Stimulated activated CD4-positive, alpha-beta T cell treated with anti-CD3 and anti-CD28 coated beads, Interleukin-4, amount 100 ng/mL, for 24 hours (primary cell): ENCODE results near the gene CDKN1C.

Experiments used
- DNase-seq: peaks from one replicate; pipeline ENCODE4 v3.0.0-alpha.2; 2020

CDKN1C gene

DNA sequence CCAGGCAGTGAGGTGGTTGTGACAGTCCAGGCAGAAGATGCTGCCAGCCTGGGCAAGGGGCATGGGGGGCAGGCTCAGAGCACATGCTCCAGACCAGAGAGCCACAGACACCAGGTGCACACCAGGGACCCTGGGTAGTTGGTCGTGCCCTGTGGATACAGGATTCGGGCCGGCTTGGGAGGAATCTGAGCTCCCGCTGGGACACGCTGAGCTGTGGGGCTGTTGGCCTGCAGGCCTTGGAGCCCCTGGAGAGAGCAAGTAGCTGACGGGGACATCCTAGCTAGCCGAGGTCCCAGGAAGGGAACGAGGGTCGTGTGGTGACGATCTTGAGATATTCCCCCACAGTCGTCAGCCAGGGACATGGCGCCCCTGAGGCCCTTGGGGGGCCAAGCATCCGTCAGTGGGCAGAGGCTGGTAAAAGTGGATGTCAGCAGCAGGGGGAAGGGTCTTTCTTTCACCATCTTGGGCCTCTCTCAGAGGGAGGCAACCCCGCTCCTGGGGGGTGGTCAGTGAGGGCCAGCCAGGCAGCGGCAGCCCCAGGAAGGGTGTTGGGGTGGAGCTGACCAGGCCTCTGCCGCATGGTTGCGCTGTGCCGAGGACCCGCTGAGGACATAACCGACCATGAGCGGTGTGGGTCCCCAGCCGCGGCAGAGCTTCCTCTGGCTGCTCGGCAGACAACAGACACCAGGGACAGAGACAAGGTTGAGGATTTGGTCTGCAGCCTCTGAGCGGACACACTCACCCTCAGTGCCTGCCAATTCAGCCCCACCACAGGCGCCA lies 44.0 kb downstream of the CDKN1C start:
- no peak for DNase-seq

GRCh38 chr11:2839395-2839943 lies 46.1 kb downstream of the CDKN1C start:
- no peak for DNase-seq

- no peak for DNase-seq
Measured at GRCh38 chr11:2838676-2839294, 46.8 kb downstream of the CDKN1C start.

- no peak for DNase-seq
Measured at GRCh38 chr11:2838091-2838490, 47.5 kb downstream of the CDKN1C start.

DNA sequence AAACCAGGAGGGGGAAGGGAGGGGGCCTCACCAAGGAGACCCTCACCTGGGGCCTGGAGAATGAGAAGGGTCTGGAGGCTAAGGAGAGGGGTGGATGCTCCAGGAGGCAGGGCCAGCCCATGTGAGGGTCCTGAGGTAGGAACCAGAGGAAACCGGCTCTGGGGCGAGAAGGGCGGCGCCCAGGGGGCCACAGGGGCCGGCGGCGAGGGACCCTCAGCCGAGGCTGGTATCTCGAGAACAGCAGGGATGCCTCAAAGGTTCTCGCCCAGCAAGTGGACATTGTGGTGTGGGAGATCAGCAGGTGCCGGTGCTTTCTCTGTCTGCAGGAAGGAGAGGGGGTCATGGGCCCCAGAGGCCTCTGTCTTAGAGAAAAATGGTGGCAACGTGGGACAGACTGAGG lies 47.9 kb downstream of the CDKN1C start:
- no peak for DNase-seq

DNA sequence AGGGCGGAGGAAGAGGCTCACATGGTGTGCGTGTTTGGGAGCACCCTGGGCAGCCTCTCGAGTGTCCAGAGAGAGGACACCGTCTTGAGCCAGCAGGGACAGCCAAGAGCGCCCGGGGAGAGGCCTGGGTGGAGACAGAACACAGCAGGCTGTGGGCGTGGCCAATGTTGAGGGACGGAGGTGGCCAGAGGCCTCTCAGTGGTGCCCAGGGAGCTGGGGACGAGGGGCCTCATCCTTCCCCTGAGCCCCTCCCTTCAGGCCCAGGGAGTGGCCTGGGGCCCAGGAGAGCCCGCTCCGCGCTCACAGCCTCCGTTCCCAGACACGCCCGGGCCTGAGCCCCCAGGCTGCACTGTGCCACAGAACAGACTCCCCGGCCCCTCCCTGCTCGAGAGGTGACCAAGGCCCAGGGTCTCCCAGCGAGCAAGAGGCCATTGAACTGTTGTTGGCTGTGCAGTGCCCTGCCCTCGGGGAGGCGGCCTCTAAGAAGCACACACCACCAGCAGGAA lies 48.4 kb downstream of the CDKN1C start:
- DNase-seq, result no peak

- no peak for DNase-seq
Measured at GRCh38 chr11:2836315-2837095, 49.1 kb downstream of the CDKN1C start.

DNA sequence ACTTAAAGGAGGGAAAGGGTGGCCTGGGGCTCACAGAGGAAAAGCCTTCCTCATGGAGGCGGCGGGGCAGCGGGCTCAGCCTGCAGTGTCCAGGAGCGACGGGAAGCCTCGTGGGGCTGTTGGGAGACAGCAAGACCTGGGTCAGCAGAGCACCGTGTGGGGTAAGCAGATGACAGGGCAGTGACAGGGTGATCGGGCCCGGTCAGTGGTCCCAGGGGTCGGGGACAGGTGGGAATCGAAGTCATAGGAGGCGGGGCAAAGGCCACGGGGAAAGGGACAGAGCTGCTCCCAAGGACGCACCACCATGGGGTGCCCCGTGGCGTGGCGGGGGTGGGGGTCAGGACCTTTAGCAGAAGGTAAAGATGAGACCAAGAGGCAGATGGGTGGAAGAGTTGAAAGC lies 49.8 kb downstream of the CDKN1C start:
- DNase-seq, result no peak

GRCh38 chr11:2835296-2835695 lies 50.3 kb downstream of the CDKN1C start:
- DNase-seq, result no peak

GRCh38 chr11:2834503-2835273 lies 50.9 kb downstream of the CDKN1C start:
- DNase-seq, result no peak

GRCh38 chr11:2833716-2834502 lies 51.7 kb downstream of the CDKN1C start:
- no peak for DNase-seq
